K562 (cell line): ENCODE results near the gene HBG1. TPM values are rescaled to one million over a fixed set of nuclear protein-coding genes. Genes with fewer than 3 reads are reported as not detected.

Source experiments
- ARHGAP35 ChIP-seq: fragments of 450-650 bp; IDR thresholded peaks from 2 replicates; pipeline ENCODE4 v1.6.1; 2018; ENCODE audit not compliant: partially characterized antibody
- BCLAF1 ChIP-seq, 2 experiments: fragments of 450-650 bp in 1 of 2; IDR thresholded peaks; 2 replicates each; pipeline ENCODE4 v1.6.1; 2011 to 2017; ENCODE audit warnings: low read depth in 2 of 2, antibody characterized with exemption in 1 of 2, borderline replicate concordance in 1 of 2, low read length in 1 of 2, mild to moderate bottlenecking in 1 of 2, mixed read lengths in 1 of 2; ENCODE audit not compliant: control insufficient read depth in 1 of 2
- BRCA1 ChIP-seq, 2 experiments: fragments of 450-650 bp in 1 of 2; sonication (generic) in 1 of 2; formaldehyde crosslinking in 1 of 2; IDR thresholded peaks; 2 replicates each; pipeline versions ENCODE4 v1.5.0 to v1.6.1; 2017 to 2020; ENCODE audit warnings: mild to moderate bottlenecking in 1 of 2, missing genetic modification reagents in 1 of 2
- CREBBP ChIP-seq: IDR thresholded peaks from one replicate; pipeline ENCODE4 v1.6.1; 2012; ENCODE audit warnings: low read depth, mild to moderate bottlenecking, control low read depth, inconsistent platforms, low read length
- HDAC2 ChIP-seq: fragments of 450-650 bp; IDR thresholded peaks from 2 replicates; pipeline ENCODE4 v1.6.1; 2016; ENCODE audit warnings: mild to moderate bottlenecking
- HSF4 ChIP-seq: fragments of 250-450 bp; sonication (Bioruptor Pico); IDR thresholded peaks from 2 replicates; pipeline ENCODE4 v2.1.2; 2022; ENCODE audit warnings: mild to moderate bottlenecking, moderate library complexity, borderline replicate concordance
- NCOA2 ChIP-seq, 2 experiments: fragments of 450-650 bp; IDR thresholded peaks; 2 replicates each; pipeline ENCODE4 v1.6.1; 2018; ENCODE audit warnings: mild to moderate bottlenecking in 2 of 2, moderate library complexity in 1 of 2; ENCODE audit not compliant: partially characterized antibody in 2 of 2
- PHF8 ChIP-seq: fragments of 200-600 bp; sonication (generic); IDR thresholded peaks from 2 replicates; pipeline ENCODE4 v1.6.1; 2012; ENCODE audit warnings: mixed run types, mild to moderate bottlenecking, inconsistent platforms, low read length, moderate library complexity, borderline replicate concordance
- RBFOX2 ChIP-seq: fragments of 200-400 bp; formaldehyde crosslinking; IDR thresholded peaks from 2 replicates; pipeline ENCODE4 v1.6.1; 2017; ENCODE audit warnings: low read depth, mild to moderate bottlenecking, low read length, moderate library complexity
- SIRT6 ChIP-seq: IDR thresholded peaks from one replicate; pipeline ENCODE4 v1.6.1; 2012; ENCODE audit warnings: low read depth, mild to moderate bottlenecking, control low read depth, inconsistent platforms, low read length, moderate library complexity
- SMAD2 ChIP-seq: fragments of 150-350 bp; IDR thresholded peaks from 2 replicates; pipeline ENCODE4 v1.6.1; 2014; ENCODE audit warnings: low read depth, mild to moderate bottlenecking, low read length
- ZEB2 ChIP-seq: fragments of 450-650 bp; IDR thresholded peaks from 2 replicates; pipeline ENCODE4 v1.6.1; 2016
- ZNF121 ChIP-seq: sonication (generic); formaldehyde crosslinking; conservative IDR thresholded peaks from 2 replicates; pipeline ENCODE4 v1.8.0; 2022; ENCODE audit warnings: missing genetic modification reagents
- ZNF133 ChIP-seq: fragments of 250-450 bp; sonication (Bioruptor Pico); IDR thresholded peaks from 2 replicates; pipeline ENCODE4 v1.4.0; 2020; ENCODE audit warnings: mild to moderate bottlenecking
- ZNF253 ChIP-seq: fragments of 250-450 bp; sonication (Bioruptor Pico); conservative IDR thresholded peaks from 2 replicates; pipeline ENCODE4 v1.6.1; 2021; ENCODE audit warnings: mild to moderate bottlenecking
- ZNF518B ChIP-seq: fragments of 250-450 bp; sonication (Bioruptor Pico); IDR thresholded peaks from 2 replicates; pipeline ENCODE4 v1.5.0; 2021; ENCODE audit warnings: mild to moderate bottlenecking, moderate library complexity
- ZNF668 ChIP-seq: fragments of 250-450 bp; sonication (Bioruptor Pico); IDR thresholded peaks from 2 replicates; pipeline ENCODE4 v1.8.0; 2022; ENCODE audit warnings: mild to moderate bottlenecking, inconsistent platforms
- ZSCAN29 ChIP-seq: fragments of 450-650 bp; IDR thresholded peaks from 2 replicates; pipeline ENCODE4 v1.6.1; 2017
- ZSCAN32 ChIP-seq: fragments of 450-650 bp; formaldehyde crosslinking; IDR thresholded peaks from 2 replicates; pipeline ENCODE4 v1.4.0; 2020; ENCODE audit warnings: mild to moderate bottlenecking, moderate library complexity
- polyA plus RNA-seq, 8 experiments: library from polyadenylated mRNA; depleted of rRNA in 4 of 8; stranded (reverse) in 5 of 8; unstranded in 3 of 8; fragments of >200 nt; fragmentation: Nextera tagmentation in 2 of 8; fragmentation: Illumina TruSeq in 1 of 8; extraction: Ambion mirVana in 2 of 8; extraction: Trizol in 1 of 8; gene quantifications; 2 replicates each; pipeline versions ENCODE4 v1.2.1 to v1.2.3, GENCODE V29; 2011 to 2014; ENCODE audit warnings: inconsistent platforms in 1 of 8, missing spikeins in 1 of 8
- total RNA-seq, 7 experiments: library from RNA; depleted of rRNA in 6 of 7; stranded (reverse); fragments of >200 nt in 6 of 7; fragmentation: Illumina TruSeq in 2 of 7; extraction: Trizol in 2 of 7; gene quantifications; 2 replicates each; pipeline versions ENCODE4 v1.2.1 to v1.2.3, GENCODE V29; 2011 to 2021; ENCODE audit warnings: low replicate concordance in 1 of 7
- TF ChIP-seq, protein P1 (sequence below): fragments of 450-650 bp; formaldehyde crosslinking; IDR thresholded peaks from 2 replicates; pipeline ENCODE4 v1.4.0; 2020; ENCODE audit warnings: mild to moderate bottlenecking, moderate library complexity
- TF ChIP-seq, protein P2 (sequence below): fragments of 250-450 bp; sonication (Bioruptor Pico); IDR thresholded peaks from 2 replicates; pipeline ENCODE4 v1.8.0; 2021; ENCODE audit warnings: borderline replicate concordance, mild to moderate bottlenecking, moderate library complexity; ENCODE audit not compliant: poor library complexity, severe bottlenecking

HBG1 gene
- total and polyA plus RNA-seq, 9 of the 15 experiments (the other 6 are each of a cell fraction or from before 2014, with no cell fraction given): 1,066 to 16,338 (median 4,898) TPM

- TF ChIP-seq, protein P1, sequence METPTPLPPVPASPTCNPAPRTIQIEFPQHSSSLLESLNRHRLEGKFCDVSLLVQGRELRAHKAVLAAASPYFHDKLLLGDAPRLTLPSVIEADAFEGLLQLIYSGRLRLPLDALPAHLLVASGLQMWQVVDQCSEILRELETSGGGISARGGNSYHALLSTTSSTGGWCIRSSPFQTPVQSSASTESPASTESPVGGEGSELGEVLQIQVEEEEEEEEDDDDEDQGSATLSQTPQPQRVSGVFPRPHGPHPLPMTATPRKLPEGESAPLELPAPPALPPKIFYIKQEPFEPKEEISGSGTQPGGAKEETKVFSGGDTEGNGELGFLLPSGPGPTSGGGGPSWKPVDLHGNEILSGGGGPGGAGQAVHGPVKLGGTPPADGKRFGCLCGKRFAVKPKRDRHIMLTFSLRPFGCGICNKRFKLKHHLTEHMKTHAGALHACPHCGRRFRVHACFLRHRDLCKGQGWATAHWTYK (CRISPR knock-in tag): no peak
- TF ChIP-seq ZNF518B (CRISPR knock-in tag) (no peak), SIRT6 (no peak), PHF8 (no peak), ZEB2 (no peak), SMAD2 (no peak), ZNF121 (CRISPR knock-in tag) (no peak), ZNF253 (CRISPR knock-in tag) (no peak), HDAC2 (no peak), HSF4 (CRISPR knock-in tag) (peak; percentile 58; the same call in 1 of the 2 replicates), RBFOX2 (no peak), BCLAF1 (IDR thresholded peaks at IDR 0.05; ENCODE audit: borderline replicate concordance in 1 of 2, control insufficient read depth in 1 of 2, low read depth in 2 of 2, low read length in 1 of 2) (0 out of 4 replicates have a peak, but pooled peaks of 1 of the 2 experiments have one; percentile 64), ZNF133 (CRISPR knock-in tag) (no peak), NCOA2 (IDR thresholded peaks at IDR 0.05; ENCODE audit: partially characterized antibody in 2 of 2) (no peak), ZNF668 (CRISPR knock-in tag) (no peak), ZSCAN29 (no peak), BRCA1 (IDR thresholded peaks at IDR 0.05) (no peak), BRCA1 (CRISPR knock-in tag; IDR thresholded peaks at IDR 0.05) (no peak), CREBBP (no peak), ZSCAN32 (CRISPR knock-in tag) (no peak), ARHGAP35 (no peak)
- TF ChIP-seq, protein P2, sequence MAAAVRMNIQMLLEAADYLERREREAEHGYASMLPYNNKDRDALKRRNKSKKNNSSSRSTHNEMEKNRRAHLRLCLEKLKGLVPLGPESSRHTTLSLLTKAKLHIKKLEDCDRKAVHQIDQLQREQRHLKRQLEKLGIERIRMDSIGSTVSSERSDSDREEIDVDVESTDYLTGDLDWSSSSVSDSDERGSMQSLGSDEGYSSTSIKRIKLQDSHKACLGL: no peak
Measured at GRCh38 chr11:5284637-5285036, 35.0 kb upstream of the HBG1 start (continued).
